ENCODE measurements around the gene RAB17. TPM values are rescaled to one million over a fixed set of nuclear protein-coding genes. Genes with fewer than 3 reads are reported as not detected.

RAB17 gene
- polyA plus RNA-seq, 1 donor (not counting 4 experiments of a cell fraction or from before 2014, with no cell fraction given) = 2.4 TPM

- no peak overlapping the region for H3K27ac ChIP-seq (ENCODE audit: control insufficient read depth, insufficient read depth, low read length)
- no peaks in the 10 kb centered on the region for H4K20me1 ChIP-seq (ENCODE audit: control insufficient read depth, extremely low read depth, insufficient read depth, low read length)
- H3K9me1 ChIP-seq (ENCODE audit: control insufficient read depth, extremely low read depth, insufficient read depth, low read length) = peaks cover 3% of the 10 kb centered on the region
- no peaks in the 10 kb centered on the region for H3K9me3 ChIP-seq (ENCODE audit: control insufficient read depth, low read depth, low read length)
- no peaks in the 10 kb centered on the region for H3K27me3 ChIP-seq (ENCODE audit: control insufficient read depth, extremely low read depth, insufficient read depth, low read length)
- DNase-seq (ENCODE audit: low read depth, low spot score) = no peak
- no peak overlapping the region for H3K4me2 ChIP-seq (ENCODE audit: control insufficient read depth, extremely low read depth, insufficient read depth, low read depth, low read length)
- peaks cover 5% of the 10 kb centered on the region for H3K4me1 ChIP-seq (ENCODE audit: control insufficient read depth, extremely low read depth, insufficient read depth, low read length)
- no peak overlapping the region for H3K9ac ChIP-seq (ENCODE audit: control insufficient read depth, extremely low read depth, insufficient read depth, low read length)
- dilution Hi-C loops (cut with MboI; ENCODE audit: extremely low pct_ligation_motif_present, low sequenced_read_pairs) = no loop called here
- H3K79me2 ChIP-seq (ENCODE audit: control insufficient read depth, insufficient read depth, low read length) = no peaks in the 10 kb centered on the region
- no peaks in the 10 kb centered on the region for H3K36me3 ChIP-seq (ENCODE audit: control insufficient read depth in 2 of 2, extremely low read depth in 1 of 2, insufficient read depth in 2 of 2, low read length in 2 of 2)
- no peak for FAIRE-seq
- H2AFZ ChIP-seq (ENCODE audit: control insufficient read depth, low read length) = no peak overlapping the region
- TF ChIP-seq CTCF (optimal IDR thresholded peaks at IDR 0.05 in 1 of 3, IDR thresholded peaks at IDR 0.05 in 1 of 3, conservative IDR thresholded peaks at IDR 0.05 in 1 of 3; ENCODE audit: extremely low read depth in 1 of 3, insufficient read depth in 2 of 3, low read length in 3 of 3) (no peak), EZH2 (IDR thresholded peaks at IDR 0.05; ENCODE audit: low read length) (no peak)
- no peak overlapping the region for H3K4me3 ChIP-seq (ENCODE audit: control insufficient read depth in 2 of 3, extremely low read depth in 1 of 3, insufficient read depth in 2 of 3, low read depth in 1 of 3, low read length in 3 of 3)
These were observed 50.9 kb downstream of the RAB17 start for GRCh38 chr2:237539681-237540080.

GRCh38 chr2:237538901-237539300 lies 51.6 kb downstream of the RAB17 start:
- H3K4me2 ChIP-seq (ENCODE audit: control insufficient read depth, extremely low read depth, insufficient read depth, low read depth, low read length) = no peak overlapping the region
- H3K9me3 ChIP-seq (ENCODE audit: control insufficient read depth, low read depth, low read length) = no peaks in the 10 kb centered on the region
- peaks cover 5% of the 10 kb centered on the region for H3K4me1 ChIP-seq (ENCODE audit: control insufficient read depth, extremely low read depth, insufficient read depth, low read length)
- H3K27ac ChIP-seq (ENCODE audit: control insufficient read depth, insufficient read depth, low read length) = no peak overlapping the region
- H4K20me1 ChIP-seq (ENCODE audit: control insufficient read depth, extremely low read depth, insufficient read depth, low read length) = no peaks in the 10 kb centered on the region
- DNase-seq (ENCODE audit: low read depth, low spot score) (no peak), FAIRE-seq (no peak)
- no peaks in the 10 kb centered on the region for H3K27me3 ChIP-seq (ENCODE audit: control insufficient read depth, extremely low read depth, insufficient read depth, low read length)
- no peak for TF ChIP-seq EZH2 (IDR thresholded peaks at IDR 0.05; ENCODE audit: low read length)
- no peak for TF ChIP-seq CTCF (optimal IDR thresholded peaks at IDR 0.05 in 1 of 3, IDR thresholded peaks at IDR 0.05 in 1 of 3, conservative IDR thresholded peaks at IDR 0.05 in 1 of 3; ENCODE audit: extremely low read depth in 1 of 3, insufficient read depth in 2 of 3, low read length in 3 of 3)
- H3K9me1 ChIP-seq (ENCODE audit: control insufficient read depth, extremely low read depth, insufficient read depth, low read length) = peaks cover 3% of the 10 kb centered on the region
- H3K36me3 ChIP-seq (ENCODE audit: control insufficient read depth in 2 of 2, extremely low read depth in 1 of 2, insufficient read depth in 2 of 2, low read length in 2 of 2) = no peaks in the 10 kb centered on the region
- no peak overlapping the region for H2AFZ ChIP-seq (ENCODE audit: control insufficient read depth, low read length)
- H3K79me2 ChIP-seq (ENCODE audit: control insufficient read depth, insufficient read depth, low read length) = no peaks in the 10 kb centered on the region
- H3K9ac ChIP-seq (ENCODE audit: control insufficient read depth, extremely low read depth, insufficient read depth, low read length) = no peak overlapping the region
- H3K4me3 ChIP-seq (ENCODE audit: control insufficient read depth in 2 of 3, extremely low read depth in 1 of 3, insufficient read depth in 2 of 3, low read depth in 1 of 3, low read length in 3 of 3) = no peak overlapping the region
- dilution Hi-C loops (cut with MboI; ENCODE audit: extremely low pct_ligation_motif_present, low sequenced_read_pairs) = no loop called here

Measured in keratinocyte (primary cell).